GM21737 (cell line): ENCODE results near the gene SAMM50.
A peak's percentile ranks its signal among the peaks of the same experiment; 100 is the strongest.

Experiments
- ATAC-seq: cut with Tn5 transposase; IDR thresholded peaks from one replicate; pipeline ENCODE4 v1.9.1; 2021; ENCODE audit warnings: mild to moderate bottlenecking, moderate library complexity; ENCODE audit not compliant: unreplicated experiment

SAMM50 gene

DNA sequence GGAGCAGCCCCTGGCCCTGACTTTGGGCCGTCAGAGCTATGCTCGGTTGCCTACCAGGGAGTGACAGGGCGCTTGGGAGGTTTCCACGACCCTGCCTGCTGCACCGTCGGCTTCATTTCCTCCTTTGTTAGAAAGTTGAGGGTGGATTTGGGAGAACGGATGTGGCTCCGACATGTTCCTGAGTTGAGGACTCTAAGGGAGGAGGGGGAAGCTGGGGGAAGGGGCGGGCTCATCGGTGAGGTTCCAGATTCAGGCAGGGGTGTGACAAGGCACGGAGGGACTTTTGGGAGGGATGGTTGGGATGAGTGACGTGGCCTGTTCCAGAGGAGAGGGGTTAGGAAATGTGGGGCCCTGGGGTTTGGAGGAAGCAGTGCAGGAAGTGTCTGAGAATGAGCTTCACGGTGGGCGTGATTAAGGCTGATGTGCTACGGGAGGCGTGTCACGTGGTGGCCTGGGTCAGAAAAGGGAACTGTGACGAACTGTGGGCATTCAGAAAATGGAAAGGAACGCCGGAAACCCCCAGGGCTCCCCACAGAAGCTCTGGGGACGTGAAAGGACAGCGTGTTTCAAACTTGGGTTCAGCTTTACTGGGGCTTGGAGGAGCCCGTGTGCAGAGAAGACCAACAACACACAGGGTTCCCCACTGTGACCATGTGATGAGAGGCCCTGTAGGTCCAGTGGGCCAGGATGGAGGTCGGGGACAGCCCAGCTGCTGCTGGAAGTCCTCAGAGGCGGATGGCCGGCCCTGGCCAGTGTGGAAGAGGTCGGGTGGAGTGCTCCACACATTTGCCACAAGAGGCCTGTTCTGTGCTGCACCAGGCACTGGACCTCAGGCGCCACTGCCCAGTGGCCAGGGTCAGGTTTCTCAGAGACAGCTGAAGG, 71.6 kb downstream of the SAMM50 start:
- ATAC-seq, result peak; percentile 34

DNA sequence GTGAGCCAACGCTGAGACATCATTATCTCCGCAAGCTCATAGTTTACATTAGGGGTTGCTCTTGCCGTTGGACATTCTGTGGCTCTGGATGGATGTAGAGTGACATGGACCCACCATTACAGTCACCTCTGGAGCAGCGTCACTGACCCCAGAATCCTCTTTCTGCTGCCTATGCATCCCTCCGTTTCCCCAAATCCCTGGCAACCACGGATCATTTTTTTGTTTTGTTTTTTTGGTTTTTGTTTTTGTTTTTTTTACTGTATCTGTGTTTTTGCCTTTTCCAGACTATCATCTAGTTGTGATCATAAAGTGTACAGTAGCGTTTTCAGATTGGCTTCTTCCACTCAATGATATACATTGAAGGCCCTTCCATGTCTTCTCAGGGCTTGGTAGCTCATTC, 72.8 kb downstream of the SAMM50 start:
- no peak for ATAC-seq

DNA sequence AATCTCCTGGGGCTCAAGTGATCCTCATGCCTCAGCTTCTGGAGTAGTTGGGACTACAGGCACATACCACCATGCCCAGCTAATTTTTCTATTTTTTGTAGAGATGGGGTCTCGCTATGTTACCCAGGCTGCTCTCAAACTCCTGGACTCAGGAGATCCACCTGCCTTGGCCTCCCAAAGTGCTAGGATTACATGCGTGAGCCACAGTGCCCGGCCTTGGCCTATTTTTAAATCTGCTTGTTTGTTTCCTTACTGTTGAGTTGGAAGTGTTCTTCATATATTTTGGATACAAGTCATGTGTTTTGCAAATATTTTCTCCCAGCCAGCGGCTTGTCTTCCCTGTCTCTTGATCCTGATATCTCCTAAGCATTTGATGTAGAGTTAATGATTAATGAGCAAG, 73.8 kb downstream of the SAMM50 start:
- ATAC-seq, result no peak

DNA sequence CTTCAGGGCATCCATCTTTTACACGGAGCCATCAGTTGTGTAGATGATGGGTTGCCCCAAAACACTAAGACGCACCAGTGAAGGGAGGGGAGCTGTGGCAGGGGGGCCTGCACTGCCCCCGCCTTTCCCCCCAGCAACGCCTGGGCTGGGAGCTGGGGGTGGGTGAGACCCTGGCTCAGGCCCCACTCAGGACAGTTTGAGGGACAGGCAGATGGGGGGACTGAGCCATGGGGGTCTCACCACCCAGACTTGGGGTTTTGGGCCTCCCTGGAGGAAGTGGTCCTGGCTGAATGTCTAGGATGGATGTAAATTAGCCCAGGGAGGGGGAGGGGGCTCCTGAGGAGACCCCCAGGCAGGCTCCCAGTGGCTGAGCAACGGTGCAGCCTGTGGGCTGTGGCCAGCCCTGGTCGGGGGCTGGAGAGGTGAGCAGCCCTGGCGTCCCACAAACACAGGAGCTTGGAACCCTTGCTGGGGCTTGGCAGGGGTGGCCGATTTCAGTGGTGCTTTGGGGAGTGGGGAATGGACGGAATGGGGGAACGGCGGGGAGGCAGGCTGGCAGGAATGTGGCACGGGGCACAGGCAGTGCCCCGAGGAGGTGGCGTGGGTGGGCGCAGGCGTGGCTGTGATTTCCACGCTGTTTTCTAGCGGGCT, 74.9 kb downstream of the SAMM50 start:
- ATAC-seq, result no peak

DNA sequence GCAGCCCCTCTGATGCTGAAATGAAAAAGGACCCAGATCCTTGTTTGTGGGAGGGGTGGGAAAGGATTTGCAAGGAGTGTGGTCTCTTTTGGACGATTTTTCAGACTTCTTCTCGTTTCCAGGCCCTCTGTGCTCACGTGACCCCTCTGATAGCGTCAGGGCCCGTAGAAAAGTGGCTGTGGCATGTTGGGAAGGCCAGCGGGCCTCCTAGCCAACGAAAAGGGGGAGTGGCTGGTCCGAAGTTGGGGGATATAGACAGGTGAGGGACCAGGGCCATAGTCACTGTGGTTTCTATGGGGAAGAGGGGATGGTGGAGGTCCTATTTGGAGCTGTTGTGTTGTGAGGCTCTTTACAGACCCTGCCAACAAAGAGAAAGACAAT, 75.5 kb downstream of the SAMM50 start:
- no peak for ATAC-seq

DNA sequence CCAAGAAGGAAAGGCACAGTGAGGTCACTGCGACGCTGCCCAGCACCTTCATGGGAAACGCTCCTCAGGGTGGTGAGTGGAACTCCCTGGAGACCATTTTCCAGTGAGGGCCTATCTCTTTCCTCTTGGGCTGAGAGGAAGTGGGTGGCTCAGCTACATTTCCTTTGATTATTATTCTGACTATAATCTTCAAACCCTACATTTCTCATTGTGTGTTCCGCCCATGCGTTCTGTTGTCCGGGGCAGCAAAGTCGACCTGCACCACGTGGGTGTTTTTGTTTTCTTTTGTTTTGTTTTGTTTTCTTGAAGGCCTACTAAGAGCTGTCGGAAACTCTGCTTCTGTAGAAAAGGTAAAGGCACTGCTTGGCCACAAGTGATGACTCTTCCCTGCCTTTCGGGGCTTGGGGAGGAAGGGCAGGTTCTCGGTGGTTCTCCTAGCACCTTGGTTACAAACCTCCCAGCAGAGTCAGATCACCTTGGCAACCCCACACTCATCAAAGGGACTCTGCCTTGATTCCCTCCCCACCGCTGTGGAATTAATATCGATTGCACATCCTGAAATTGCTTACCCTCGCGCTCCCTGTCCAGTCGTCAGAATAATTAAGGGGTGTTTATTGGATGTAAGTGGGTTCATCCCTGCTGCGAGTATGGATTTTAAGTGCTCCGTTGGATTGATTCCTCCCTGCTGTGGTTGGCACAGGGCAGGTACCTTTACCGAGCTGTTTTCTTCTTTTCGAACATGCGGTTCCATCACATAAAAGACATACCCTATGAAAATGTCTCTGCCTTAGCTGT, 76.1 kb downstream of the SAMM50 start:
- no peak for ATAC-seq

DNA sequence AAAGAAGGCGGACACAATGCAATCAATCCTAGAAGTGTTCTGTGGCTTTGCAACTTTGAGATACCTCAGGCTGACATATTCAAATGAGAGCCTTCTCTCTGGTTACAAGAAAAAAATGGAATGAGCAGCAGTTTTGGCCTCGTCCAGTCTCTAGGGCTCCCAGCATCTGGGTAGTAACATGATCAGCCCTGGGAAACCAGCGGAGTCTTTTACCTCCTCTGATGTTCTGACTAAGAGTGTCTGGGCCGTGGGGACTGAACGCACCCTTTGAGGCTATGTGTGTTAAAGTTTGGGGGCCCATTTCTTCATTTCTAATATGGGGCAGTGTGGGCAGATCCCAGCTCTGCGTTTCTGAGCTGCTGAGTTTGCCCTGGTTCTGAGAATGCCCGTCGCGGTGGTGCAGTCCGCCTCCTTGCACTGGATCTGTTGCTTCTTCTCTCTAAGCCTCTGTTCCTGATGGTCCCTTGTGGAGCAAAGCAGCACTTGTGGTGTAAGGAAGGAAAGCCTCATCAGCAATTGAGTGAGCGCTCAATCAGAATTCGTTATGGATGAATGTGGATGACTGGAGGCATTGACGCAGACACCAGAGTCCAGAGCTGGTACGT, 77.0 kb downstream of the SAMM50 start:
- no peak for ATAC-seq

DNA sequence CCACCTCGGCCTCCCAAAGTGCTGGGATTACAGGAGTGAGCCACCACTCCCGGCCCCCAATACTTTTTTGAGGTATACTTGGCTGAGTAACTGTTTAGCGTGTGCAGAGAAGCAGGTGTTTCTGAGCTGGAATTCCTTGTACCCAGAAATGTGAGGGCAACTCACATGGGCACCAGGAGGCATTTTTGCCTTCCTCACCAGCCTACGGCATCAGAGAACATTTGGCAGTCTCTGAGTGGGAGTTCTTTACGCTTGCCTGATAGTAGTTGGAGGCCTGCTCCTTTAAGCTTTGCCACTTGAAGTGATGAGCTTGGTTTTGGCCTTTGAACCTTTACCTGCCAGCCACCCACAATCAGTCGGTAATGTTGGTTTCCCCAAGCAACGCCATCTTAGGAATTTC, 78.0 kb downstream of the SAMM50 start:
- ATAC-seq, result no peak

DNA sequence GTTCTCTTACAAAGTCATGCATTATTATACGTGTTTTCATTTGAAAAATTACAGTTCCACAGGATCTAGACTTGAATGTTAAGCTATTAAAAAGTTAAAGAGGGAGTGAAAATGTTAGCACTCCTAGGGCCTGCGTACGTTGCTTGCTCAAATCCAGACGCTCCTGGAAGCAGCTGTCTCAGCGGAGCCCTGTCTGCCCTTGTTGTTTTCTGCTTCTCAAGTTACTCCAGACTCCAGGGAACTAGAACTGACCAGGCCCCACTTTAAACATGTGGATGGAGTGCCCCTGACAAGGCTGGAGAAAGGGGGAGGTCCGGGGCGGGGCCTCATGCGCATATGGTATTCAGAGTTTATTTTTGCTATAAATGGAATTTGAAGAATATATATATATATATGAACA, 78.5 kb downstream of the SAMM50 start:
- ATAC-seq, result no peak

DNA sequence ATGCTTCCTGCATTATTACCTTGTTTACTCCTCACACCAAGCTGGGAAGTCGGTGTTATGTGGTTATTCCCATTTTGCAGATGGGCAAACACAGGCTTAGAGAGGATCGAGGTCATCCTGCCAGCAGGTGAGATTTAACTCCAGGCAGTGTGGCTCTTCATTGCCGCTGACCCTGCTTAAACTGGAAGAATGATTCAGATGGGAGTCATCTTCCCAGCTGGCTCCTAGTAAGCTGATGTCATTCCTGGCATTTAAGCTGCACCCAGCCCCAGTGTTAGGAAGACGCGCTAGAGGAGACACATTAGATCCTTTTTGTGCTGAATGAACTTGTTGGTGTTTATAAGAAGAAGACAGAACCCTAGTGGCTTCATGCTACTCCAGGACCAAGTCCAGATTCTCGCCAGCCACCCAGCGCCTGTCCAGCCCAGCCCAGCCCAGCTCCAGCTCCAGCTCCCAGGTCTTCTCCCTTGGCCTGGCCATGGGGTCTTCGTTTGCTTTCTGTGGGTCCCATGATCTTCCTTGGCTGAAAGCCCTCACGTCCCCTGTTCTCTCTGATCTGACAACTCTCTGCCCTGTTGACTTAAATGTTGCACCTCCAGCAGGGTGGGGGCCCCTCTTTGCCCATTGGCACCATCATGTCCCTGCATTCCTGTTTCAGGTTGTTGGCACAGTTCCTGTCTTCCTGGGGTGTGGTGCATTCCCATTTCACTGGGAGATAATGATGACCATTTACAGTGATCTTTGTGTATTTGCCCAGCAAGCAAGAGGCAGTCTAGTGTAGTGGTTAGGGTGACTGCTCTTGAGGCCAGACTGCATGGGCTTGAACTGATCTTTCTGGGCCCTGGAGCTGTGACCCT, 82.5 kb downstream of the SAMM50 start:
- ATAC-seq, result no peak

DNA sequence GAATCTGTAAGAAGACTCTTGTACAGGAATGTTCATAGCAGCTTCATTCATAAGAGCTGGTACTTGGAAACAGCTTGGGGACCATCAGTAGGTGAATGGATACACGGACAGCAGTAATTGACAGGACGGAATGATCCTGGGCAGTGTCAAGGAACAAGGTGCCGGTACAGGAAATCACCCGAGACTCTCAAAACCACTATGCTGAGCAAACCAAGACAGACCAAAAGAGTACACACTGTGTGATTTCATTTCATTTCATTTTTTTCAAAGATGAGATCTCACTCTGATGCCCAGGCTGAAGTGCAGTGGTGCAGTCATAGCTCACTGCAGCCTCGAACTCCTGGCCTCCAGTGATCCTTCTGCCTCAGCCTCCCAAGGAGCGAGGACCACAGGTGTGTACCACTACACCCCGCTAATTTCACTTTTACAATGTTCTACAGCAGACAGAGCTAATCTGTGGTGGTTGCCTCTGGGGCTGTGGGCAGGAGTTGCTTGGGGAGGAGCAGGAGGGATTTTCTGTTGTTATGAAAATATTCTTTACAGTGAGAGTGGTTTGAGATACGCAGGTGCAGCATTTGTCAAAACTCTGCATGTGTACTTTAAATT, 84.4 kb downstream of the SAMM50 start:
- ATAC-seq, result no peak

DNA sequence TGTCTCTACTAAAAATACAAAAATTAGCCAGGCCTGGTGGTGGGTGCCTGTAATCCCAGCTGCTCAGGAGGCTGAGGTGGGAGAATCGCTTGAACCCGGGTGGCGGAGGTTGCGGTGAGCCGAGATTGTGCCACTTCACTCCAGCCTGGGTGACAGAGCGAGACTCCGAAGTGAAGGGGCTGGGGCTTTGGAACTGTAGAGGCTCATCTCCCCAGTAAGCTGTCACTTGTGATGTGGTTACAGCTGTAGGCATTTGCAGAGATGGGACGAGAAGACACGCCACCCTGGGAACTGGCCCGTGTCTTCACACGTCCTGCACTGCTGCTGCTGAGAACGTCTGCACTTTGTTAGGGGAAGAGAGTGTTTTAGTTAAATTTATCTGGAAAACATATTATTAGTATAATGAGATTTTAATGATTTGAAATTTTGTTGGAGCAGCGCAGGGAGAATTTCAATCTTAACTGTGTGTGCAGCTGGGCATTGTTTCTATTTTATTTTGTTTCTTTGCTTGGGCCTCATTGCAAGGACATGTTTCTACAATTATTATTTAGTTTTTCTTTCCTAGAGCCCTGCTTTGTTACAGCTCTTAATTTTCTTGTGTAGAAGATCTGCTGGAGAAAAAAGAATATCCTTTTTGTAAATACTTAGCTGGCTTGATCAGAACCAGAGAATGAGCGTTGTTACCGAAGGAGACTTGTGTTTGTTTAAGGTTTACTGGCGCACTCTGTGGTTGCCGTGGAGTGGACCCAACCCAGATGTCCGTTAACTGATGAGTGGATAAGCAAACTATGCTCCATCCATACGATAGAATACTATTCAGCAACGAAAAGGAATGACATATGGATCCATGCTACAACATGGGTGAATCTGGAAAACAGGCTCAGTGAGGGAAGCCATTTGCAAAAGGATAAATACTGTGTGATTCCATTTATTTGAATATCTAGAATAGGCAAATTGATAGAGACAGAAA, 87.3 kb downstream of the SAMM50 start:
- ATAC-seq, result peak; percentile 65

DNA sequence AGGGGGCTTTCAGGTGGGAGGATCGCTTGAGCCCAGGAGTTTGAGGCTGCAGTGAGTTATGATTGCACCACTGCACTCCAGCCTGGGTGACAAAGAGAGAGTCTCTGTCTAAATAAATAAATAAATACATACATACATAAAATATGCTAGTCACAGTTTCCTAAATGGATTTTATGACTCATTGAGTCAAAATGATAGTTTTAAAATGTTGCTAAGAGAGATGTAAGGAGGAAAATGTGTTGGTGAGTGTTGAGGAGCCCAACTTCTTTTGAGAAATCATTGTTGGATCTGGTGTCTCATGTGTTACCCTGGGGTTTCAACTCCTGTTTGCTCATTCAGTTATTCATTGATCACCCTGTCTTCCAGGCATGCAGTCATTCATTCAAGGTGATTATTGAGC, 89.9 kb downstream of the SAMM50 start:
- ATAC-seq, result no peak
